ENCODE data around the gene ZNF783.
"Not testable (repeated sequence)": the region's sequence is repeated elsewhere in the genome, so short reads cannot be mapped to it uniquely, and the experiment has no call there.

Gene ZNF783

DNA sequence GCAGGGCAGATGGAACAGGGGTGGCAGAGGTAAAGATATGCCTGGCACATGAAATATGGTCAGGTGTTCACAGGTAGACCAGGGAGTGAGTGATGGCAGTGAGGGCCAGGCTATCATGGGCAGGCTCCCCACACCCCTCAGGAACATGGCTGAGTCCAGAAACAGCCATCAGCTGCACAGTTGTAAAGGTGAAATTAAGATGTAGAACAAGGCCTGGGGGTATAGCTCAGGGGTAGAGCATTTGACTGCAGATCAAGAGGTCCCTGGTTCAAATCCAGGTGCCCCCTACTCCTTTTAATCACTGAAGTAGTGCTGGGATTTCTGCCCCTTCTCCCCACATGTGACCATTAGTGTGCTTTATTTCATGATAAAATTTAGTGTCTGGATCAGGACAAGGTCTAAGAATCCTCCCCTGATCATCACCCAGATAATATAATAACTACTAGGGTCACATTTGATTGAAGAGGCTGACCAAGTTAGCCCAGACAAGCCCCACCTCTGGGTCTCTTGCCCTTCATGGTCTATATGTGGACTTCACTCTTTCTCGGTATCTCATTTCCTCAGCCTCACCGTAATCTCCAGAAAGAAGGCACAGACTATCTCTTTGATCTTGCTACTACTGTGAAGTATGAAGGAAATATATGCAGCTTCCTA, 69.0 kb downstream of the ZNF783 start:
- no peaks in the 10 kb centered on the region for H3K9me3 ChIP-seq (ENCODE audit: control insufficient read depth, low read length)
- H3K36me3 ChIP-seq (ENCODE audit: control insufficient read depth, insufficient read depth, low read length) = no peaks in the 10 kb centered on the region
- no peaks in the 10 kb centered on the region for H3K27me3 ChIP-seq (ENCODE audit: control insufficient read depth, insufficient read depth, low read length)
- no peak overlapping the region for H3K4me3 ChIP-seq (ENCODE audit: low read length)
- no peak overlapping the region for H3K9ac ChIP-seq (ENCODE audit: low read length)
- no peaks in the 10 kb centered on the region for H3K4me1 ChIP-seq (ENCODE audit: control insufficient read depth, insufficient read depth, low read length)

DNA sequence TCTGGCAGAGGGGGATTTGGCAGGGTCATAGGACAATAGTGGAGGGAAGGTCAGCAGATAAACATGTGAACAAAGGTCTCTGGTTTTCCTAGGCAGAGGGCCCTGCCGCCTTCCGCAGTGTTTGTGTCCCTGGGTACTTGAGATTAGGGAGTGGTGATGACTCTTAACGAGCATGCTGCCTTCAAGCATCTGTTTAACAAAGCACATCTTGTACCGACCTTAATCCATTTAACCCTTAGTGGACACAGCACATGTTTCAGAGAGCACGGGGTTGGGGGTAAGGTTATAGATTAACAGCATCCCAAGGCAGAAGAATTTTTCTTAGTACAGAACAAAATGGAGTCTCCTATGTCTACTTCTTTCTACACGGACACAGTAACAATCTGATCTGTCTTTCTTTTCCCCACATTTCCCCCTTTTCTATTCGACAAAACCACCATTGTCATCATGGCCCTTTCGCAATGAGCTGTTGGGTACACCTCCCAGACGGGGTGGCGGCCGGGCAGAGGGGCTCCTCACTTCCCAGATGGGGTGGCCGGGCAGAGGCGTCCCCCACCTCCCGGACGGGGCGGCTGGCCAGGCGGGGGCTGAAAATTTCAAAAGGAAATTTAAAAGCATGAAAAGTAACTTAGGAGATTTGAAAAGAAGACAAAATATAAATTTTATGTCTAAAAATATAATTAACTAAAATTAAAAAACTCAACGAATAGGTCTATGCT, 70.8 kb downstream of the ZNF783 start:
- not testable (repeated sequence) for H3K9me3 ChIP-seq (ENCODE audit: control insufficient read depth, low read length); H3K36me3 ChIP-seq (ENCODE audit: control insufficient read depth, insufficient read depth, low read length); H3K9ac ChIP-seq (ENCODE audit: low read length); H3K27me3 ChIP-seq (ENCODE audit: control insufficient read depth, insufficient read depth, low read length); H3K4me1 ChIP-seq (ENCODE audit: control insufficient read depth, insufficient read depth, low read length); H3K4me3 ChIP-seq (ENCODE audit: low read length)

DNA sequence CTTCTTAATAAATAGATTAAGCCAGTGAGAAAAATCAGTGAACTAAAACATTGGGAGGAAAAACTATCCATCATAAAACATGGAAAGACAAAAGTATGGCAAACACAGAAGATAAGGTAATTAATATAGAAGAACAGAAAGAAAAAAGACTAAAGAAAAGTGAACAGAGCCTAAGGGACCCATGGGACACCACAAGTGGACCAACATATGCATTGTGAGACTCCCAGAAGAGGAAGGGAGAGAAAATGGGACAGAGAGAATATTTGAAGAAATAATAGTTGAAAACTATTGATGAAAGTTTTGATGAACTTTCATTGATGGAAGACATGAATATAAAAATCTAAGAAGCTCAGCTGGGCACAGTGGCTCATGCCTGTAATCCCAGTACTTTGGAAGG, 71.3 kb downstream of the ZNF783 start:
- no peaks in the 10 kb centered on the region for H3K9me3 ChIP-seq (ENCODE audit: control insufficient read depth, low read length)
- H3K4me1 ChIP-seq (ENCODE audit: control insufficient read depth, insufficient read depth, low read length) = no peaks in the 10 kb centered on the region
- no peaks in the 10 kb centered on the region for H3K27me3 ChIP-seq (ENCODE audit: control insufficient read depth, insufficient read depth, low read length)
- no peaks in the 10 kb centered on the region for H3K36me3 ChIP-seq (ENCODE audit: control insufficient read depth, insufficient read depth, low read length)
- H3K4me3 ChIP-seq (ENCODE audit: low read length) = no peak overlapping the region
- H3K9ac ChIP-seq (ENCODE audit: low read length) = no peak overlapping the region

GRCh38 chr7:149334219-149334618, 72.2 kb downstream of the ZNF783 start:
- H3K36me3 ChIP-seq (ENCODE audit: control insufficient read depth, insufficient read depth, low read length) = no peaks in the 10 kb centered on the region
- no peak overlapping the region for H3K9ac ChIP-seq (ENCODE audit: low read length)
- no peaks in the 10 kb centered on the region for H3K4me1 ChIP-seq (ENCODE audit: control insufficient read depth, insufficient read depth, low read length)
- no peak overlapping the region for H3K4me3 ChIP-seq (ENCODE audit: low read length)
- H3K27me3 ChIP-seq (ENCODE audit: control insufficient read depth, insufficient read depth, low read length) = no peaks in the 10 kb centered on the region
- H3K9me3 ChIP-seq (ENCODE audit: control insufficient read depth, low read length) = no peaks in the 10 kb centered on the region
